IPS DF 4.7 (cell line): Measurements from ENCODE around the gene AMHR2.
"Not testable (repeated sequence)": the region's sequence is repeated elsewhere in the genome, so short reads cannot be mapped to it uniquely, and the experiment has no call there.

ENCODE experiments used
- DNase-seq: peaks from one replicate; pipeline ENCODE4 v3.0.0-alpha.2; 2013; ENCODE audit warnings: low spot score; ENCODE audit errors: extremely low read depth

Gene AMHR2

DNA sequence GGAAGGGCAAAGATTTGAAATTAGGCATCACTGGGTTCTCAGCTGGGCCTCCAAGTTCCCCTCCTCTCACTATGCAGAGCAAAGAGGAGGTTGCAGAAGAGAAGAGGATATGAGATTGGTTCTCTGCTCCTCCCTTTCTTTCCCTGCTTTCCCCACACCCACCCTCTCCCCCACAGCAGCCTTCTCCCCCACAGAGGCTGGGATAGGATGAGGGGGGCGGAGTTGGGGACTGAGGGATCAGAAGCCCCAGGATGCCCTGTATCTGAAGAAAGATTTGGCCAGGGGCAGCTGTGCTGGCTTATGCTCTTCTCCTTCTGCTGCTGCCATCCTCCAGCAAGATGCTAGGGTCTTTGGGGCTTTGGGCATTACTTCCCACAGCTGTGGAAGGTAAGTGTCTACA lies at the start of gene AMHR2:
AMHR2 (plus strand) TSS at position 259 of the 400 bp plus-strand sequence; CDS start at position 339, 80 bp downstream.
- no peak for DNase-seq

DNA sequence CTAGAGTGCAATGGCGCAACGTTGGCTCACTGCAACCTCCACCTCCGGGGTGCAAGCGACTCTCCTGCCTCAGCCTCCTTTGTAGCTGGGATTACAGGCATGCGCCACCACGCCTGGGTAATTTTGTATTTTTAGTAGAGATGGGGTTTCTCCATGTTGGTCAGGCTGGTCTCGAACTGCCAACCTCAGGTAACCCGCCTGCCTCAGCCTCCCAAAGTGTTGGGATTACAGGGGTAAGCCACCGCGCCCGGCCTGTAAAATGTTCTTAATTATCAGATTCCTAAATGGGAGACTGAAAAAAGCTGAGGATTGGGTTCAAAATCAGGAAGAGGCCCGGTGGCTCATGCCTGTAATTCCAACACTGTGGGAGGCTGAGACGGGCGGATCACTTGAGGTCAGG lies 49.4 kb upstream of the AMHR2 start:
- not testable (repeated sequence) for DNase-seq

DNA sequence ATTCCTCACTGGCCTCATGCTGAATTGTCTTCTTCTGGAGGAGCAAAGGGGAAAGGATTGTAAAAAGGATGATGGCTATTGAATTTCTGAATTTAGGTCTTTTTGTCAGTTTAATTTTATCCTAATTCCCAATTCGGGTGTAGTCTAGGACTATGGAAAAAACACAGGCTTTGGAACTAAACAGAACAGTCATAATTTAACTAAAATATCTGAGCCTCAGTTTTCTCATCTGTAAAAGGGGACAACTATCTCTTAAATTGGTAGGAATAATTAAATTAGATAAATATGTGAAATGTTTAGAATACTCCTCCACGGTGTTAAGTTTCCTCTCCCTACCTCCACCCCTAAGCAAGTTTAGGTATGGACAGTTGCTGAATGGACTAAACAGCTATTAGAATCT lies 46.9 kb upstream of the AMHR2 start:
- no peak for DNase-seq

DNA sequence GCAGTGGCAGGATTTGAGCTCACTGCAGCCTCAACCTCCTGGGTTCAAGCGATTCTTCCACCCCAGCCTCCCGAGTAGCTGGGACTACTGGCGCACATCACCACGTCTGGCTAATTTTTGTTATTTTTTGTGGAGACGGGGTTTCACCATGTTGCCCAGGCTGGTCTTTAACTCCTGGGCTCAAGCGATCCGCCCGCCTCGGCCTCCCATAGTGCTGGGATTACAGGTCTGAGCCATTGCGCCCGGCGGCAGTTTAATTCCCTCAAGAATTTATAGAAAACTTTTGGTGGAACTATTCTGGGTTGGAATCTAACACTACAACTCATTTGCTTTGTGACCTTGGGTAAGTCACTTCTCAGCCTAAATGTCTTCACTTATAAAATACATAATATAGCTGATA lies 45.4 kb upstream of the AMHR2 start:
- DNase-seq = no peak

DNA sequence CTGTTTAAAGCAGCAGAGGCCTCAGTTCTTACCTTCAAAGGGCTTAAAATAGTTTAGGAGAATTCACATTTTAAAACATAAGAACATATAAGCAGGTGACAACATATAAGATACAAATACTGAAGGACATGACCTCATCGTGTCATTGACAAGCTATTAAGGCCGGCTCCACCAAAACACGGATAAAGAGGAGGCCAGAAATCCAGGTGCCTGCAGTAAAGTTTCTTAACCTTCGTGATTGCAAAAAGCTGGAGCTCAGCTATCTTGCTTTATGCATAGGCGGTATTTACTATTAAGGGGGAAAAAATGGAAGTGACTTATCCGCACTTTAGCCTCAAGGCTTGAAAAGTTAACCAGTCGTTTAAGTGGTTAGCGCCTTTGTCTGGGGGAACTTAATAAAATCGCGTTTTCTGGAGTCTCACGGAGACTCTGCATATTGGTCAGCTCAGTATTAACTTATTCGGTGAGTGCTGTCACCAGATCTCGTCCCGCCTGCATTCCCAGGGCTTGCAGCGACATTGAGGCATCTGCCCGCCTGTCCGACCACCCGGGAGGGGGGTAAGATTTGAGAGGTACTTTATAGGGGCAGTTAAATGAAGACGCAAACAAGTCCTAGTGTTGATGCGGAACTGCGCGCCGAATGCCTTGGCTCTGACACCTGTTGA lies 44.8 kb upstream of the AMHR2 start:
- DNase-seq = no peak

DNA sequence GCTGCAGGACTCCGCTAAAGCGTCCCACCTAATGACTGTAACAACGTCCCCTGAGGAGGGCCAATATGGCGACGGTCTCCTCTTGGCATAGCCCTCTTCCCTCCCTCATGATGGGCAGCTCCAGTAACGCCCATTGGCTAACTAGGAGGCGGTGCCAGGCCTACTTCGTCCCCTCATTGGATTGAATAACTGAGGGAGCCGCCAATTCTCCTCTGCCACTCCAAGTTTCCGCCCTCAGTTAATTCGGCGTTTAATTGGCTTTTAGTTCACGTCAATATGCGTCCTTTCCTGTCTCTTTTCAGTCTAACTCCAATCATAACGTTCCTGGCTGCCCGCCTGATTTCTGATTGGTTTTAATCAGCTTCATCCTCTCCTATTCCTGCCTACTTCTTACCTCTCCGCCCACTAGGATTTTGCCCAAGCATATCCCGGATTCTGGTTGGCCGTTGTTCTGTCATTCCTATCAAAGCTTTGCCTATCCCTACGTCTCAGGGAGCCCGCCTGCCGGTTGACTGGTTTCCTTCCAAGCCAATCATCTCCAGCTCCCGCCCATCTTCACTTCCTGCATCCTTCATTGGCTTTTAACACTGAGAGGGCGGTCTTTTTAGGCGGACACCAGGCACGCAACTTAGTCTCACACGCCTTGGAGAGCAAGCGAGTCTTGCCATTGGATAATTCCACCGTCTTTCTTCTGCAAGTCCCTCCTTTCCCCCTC lies 44.1 kb upstream of the AMHR2 start:
- DNase-seq = peak; percentile 100

DNA sequence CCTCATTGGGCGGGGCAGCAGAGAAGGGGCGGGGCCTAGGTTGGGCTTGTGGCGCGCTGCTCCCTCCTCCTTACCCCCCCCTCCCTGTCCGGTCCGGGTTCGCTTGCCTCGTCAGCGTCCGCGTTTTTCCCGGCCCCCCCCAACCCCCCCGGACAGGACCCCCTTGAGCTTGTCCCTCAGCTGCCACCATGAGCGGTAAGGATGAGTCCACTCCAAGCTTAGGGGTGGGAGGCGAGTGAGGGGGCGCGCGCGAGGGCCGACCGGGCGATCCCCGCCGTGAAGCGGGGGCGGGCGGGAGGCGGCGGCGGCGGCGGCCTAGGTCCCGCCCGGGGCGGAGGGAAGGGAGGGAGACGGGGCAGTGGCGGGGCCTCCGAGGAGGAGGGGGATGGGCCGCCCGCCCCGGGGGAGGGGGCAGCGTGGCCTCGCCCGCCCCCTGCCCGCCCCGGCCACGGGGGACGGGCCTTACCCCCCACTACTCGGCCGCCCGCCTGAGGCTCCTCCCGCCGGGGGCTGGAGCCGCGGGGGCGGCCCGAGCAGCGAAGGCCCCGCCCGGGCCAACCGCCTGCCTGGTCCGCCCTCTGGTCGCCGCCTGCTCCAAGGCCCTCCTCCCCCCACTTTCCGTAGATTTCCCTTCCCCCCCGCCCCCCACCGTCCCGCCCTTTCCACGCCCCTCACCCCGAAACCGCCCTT lies 43.4 kb upstream of the AMHR2 start, which contains the start of gene SP1:
SP1 (plus strand) TSS at position 73 of the 690 bp plus-strand sequence; CDS start at position 189, 116 bp downstream.
- DNase-seq = no peak

DNA sequence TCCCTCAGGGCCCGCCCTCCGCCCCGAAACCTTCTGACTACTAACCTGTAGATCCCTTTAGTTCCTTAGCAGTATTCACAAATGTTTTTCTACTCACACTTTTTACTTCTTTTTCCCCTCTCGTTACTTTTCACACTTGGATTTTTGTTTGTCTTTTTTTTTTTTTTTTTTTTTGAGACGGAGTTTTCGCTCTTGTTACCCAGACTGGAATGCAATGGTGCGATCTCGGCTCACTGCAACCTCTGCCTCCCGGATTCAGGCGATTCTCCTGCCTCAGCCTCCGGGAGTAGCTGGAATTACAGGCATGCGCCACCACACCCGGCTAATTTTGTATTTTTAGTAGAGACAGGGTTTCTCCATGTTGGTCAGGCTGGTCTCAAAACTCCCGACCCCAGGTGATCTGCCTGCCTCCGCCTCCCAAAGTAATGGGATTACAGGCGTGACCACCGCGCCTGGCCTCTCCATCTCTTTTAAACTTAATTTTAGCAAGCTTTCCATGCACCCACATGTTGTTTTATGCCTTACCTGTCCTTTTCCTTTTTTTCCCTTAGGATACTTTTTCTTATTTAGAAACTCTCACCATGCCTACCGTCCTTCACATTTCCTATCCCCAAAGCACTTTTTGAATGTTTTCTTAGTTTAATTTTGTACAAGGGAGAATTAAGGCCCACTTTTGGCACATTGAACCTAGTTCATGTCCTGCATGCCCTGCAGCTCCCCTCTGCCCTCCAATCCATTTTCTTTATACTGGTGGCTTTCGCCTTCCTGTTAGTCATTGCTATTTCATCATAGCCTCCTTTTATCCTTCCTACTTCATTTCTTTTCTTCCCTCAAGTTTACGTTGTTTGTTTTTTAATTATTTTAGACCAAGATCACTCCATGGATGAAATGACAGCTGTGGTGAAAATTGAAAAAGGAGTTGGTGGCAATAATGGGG lies 42.6 kb upstream of the AMHR2 start:
- DNase-seq = no peak

DNA sequence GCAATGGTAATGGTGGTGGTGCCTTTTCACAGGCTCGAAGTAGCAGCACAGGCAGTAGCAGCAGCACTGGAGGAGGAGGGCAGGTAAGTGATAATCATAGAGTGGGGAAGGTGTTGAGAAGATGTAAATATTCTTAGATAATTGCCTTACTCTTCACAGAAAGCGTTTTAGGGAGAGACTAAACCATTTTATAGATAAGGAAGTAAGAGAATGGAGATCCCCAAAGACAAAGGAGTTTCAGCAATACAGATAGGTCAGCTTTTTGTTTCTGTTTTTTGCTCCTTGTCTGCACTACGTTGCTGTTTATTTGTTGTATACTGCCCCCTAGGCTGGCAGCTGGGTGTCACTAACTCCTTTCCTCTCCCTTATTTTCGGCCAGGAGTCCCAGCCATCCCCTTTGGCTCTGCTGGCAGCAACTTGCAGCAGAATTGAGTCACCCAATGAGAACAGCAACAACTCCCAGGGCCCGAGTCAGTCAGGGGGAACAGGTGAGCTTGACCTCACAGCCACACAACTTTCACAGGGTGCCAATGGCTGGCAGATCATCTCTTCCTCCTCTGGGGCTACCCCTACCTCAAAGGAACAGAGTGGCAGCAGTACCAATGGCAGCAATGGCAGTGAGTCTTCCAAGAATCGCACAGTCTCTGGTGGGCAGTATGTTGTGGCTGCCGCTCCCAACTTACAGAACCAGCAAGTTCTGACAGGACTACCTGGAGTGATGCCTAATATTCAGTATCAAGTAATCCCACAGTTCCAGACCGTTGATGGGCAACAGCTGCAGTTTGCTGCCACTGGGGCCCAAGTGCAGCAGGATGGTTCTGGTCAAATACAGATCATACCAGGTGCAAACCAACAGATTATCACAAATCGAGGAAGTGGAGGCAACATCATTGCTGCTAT lies 41.7 kb upstream of the AMHR2 start:
- no peak for DNase-seq

DNA sequence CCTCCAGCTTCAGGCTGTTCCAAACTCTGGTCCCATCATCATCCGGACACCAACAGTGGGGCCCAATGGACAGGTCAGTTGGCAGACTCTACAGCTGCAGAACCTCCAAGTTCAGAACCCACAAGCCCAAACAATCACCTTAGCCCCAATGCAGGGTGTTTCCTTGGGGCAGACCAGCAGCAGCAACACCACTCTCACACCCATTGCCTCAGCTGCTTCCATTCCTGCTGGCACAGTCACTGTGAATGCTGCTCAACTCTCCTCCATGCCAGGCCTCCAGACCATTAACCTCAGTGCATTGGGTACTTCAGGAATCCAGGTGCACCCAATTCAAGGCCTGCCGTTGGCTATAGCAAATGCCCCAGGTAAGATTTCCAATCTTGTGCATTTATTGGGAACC lies 40.4 kb upstream of the AMHR2 start:
- DNase-seq = no peak

DNA sequence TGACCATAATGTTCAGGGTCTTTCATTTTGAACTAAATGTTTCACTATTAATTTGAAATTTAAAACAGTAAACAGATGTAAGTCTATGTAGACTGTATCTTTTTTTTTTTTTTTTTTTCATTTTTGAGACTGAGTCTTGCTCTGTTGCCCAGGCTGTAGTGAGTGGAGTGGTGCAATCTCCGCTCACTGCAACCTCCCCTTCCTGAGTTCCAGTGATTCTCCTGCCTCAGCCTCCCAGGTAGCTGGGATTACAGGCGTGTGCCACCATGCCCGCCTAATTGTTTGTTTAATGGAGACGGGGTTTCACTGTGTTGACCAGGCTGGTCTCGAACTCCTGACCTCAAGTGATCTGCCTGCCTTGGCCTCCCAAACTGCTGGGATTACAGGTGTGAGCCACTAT lies 37.3 kb upstream of the AMHR2 start:
- DNase-seq = not testable (repeated sequence)

DNA sequence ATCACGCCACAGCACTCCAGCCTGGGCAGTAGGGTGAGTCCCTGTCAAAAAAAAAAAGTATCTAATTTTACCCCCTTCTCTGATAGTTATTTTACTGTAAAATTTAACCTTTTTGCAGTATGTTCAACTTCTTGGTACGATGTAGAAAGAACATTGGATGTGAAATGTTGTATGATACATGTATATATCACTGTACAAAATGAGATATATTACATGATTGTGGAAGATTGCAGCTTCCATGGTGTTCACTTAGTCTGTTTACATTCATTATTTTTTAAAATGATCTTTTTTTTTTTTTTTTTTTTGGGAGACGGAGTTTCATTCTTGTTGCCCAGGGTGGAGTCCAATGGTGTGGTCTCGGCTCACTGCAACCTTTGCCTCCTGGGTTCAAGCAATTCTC lies 34.7 kb upstream of the AMHR2 start:
- no peak for DNase-seq

DNA sequence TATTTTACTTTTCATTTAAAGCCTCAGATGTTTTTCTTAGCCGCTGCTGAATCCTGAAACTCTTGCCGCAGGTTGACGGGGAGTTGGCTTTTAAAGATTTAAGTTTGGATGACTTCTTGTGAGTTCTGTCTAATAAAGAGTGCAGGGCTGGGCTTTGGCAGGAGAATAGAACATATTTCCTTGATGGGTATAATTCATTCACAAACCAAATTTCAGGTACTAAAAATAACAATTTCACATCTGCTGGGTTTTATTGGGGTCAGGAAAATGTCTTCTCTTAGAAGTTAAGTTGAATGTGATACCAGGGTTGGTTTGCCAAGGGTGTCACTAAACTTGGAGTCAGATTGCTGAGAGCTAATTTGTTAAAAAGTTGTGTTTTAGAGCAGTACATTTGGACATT lies 34.0 kb upstream of the AMHR2 start:
- DNase-seq = no peak

DNA sequence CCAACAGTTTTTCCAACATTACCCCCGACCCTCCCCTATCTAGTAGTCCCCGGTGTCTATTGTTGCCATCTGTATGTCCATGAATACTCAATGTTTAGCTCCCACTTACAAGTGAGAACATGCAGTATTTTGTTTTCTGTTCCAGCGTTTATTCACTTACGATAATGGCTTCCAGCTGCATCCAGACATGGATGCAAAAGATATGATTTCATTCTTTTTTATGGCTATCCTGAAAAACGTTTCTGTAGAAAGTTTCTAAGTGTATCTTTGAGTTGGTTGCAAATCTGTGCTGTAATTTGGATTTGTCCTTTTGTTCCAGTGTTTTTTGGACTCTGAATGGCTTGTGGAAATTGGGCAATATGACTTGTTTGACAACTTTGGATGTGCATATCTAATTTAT lies 31.9 kb upstream of the AMHR2 start:
- no peak for DNase-seq

DNA sequence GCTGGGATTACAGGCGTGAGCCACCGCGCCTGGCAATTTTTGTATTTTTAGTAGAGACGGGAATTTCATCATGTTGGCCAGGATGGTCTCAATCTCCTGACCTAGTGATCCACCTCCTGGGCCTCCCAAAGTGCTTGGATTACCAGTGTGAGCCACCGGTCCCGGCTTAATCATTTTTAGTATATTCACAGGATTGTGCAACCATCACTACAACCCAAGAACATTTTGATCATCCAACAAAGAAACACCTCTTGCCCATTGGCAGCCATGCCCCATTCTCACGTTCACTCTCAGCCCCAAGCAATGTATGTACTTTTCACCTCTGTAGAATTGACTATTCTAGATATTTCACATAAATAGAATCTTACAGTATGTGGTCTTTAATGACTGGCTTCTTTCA lies 23.8 kb upstream of the AMHR2 start:
- no peak for DNase-seq

DNA sequence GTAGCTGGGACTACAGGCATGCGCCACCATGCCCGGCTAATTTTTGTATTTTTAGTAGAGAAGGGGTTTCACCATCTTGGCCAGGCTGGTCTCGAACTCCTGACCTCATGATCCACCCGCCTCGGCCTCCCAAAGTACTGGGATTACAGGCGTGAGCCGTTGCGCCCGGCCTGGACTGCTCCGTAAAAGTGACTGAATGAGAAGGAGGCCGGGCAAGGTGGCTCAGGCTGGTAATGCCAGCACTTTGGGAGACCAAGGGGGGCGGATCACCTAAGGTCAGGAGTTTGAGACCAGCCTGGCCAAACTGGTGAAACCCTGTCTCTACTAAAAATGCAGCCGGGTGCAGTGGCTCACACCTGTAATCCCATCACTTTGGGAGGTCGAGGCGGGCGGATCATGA lies 21.3 kb upstream of the AMHR2 start:
- DNase-seq = not testable (repeated sequence)

DNA sequence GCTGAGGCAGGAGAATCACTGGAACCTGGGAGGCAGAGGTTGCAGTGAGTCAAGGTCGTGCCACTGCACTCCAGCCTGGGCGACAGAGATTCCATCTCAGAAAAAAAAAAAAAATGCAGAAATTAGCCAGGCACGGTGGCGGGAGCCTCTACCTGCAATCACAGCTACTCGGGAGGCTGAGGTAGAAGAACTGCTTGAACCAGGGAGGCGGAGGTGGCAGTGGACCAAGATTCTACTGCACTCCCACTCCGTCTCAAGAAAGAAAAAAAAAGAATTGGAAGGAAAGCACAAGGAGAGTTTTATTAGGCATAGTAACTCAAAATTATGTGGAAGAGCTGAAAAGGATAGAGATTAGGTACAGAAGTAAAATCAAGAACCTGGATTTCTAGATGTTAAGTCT lies 20.8 kb upstream of the AMHR2 start:
- DNase-seq = no peak

DNA sequence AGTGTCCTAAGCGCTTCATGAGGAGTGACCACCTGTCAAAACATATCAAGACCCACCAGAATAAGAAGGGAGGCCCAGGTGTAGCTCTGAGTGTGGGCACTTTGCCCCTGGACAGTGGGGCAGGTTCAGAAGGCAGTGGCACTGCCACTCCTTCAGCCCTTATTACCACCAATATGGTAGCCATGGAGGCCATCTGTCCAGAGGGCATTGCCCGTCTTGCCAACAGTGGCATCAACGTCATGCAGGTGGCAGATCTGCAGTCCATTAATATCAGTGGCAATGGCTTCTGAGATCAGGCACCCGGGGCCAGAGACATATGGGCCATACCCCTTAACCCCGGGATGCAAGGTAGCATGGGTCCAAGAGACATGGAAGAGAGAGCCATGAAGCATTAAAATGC lies 12.7 kb upstream of the AMHR2 start:
- DNase-seq = no peak

DNA sequence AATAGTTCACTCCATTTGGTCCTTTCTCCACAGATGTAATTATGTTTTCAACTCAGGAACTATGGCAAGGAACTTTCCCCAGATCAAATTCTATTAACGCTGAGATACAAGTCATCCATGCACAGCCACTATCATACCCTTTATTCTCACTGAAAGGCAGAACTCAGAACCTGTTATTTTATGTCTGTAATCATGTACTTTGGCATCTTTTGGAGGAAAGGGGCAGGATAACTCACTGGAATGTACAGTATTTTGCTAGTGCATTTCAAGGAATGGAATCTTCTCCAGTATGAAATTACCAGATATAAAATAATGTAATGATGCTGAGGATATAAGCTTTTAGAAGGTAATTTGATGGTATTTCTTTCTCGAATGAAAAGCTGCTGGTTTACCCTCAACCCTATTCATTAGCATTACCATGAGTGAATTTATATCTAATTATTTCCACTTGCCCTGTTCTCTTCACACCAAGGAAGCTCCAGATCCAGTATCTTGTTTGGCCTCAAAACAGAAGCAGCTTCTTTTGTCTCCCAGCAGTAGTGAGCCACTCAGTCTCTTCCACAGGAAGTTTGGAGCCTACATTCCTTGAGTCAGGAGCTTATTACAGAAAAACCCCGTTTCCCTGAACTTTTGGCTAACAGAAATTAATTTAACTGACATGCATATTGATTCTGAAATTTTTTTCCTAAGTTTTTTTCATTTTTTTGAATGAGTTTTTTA lies 10.0 kb upstream of the AMHR2 start:
- DNase-seq = no peak
